Thymus (tissue), 11 donors: Measurements from ENCODE around the gene SNRNP40. TPM values are rescaled to one million over a fixed set of nuclear protein-coding genes. Genes with fewer than 3 reads are reported as not detected.

ENCODE experiments used
- DNase-seq, 9 donors: peaks; one replicate each; pipeline ENCODE4 v3.0.0-alpha.2; 2013; ENCODE audit warnings: low spot score in 9 of 9, low read depth in 6 of 9, missing footprints in 1 of 9
- H3K27ac ChIP-seq, 2 donors: one replicate each; pipeline ENCODE4 v1.5.1; 2013; ENCODE audit warnings: control low read depth in 1 of 2, low read depth in 1 of 2, low read length in 1 of 2, mild to moderate bottlenecking in 1 of 2, moderate library complexity in 1 of 2
- H3K27me3 ChIP-seq, 2 donors: one replicate each; pipeline ENCODE4 v1.5.1; 2013; ENCODE audit warnings: low read length in 1 of 2; ENCODE audit not compliant: control insufficient read depth in 2 of 2, insufficient read depth in 1 of 2
- H3K36me3 ChIP-seq, 2 donors: one replicate each; pipeline ENCODE4 v1.5.1; 2013; ENCODE audit warnings: low read length in 1 of 2, mild to moderate bottlenecking in 1 of 2, moderate library complexity in 1 of 2; ENCODE audit not compliant: control insufficient read depth in 2 of 2, insufficient read depth in 2 of 2
- H3K4me1 ChIP-seq, 2 donors: one replicate each; pipeline ENCODE4 v1.5.1; 2013; ENCODE audit warnings: low read length in 2 of 2; ENCODE audit not compliant: control insufficient read depth in 2 of 2, insufficient read depth in 2 of 2
- H3K4me3 ChIP-seq, 2 donors: one replicate each; pipeline ENCODE4 v1.5.1; 2013; ENCODE audit warnings: low read length in 2 of 2, control low read depth in 1 of 2, mild to moderate bottlenecking in 1 of 2
- H3K9me3 ChIP-seq, 2 donors: one replicate each; pipeline ENCODE4 v1.5.1; 2013; ENCODE audit warnings: low read length in 1 of 2, mild to moderate bottlenecking in 1 of 2; ENCODE audit not compliant: control insufficient read depth in 2 of 2, insufficient read depth in 1 of 2
- WGBS: extraction: QIAGEN DNeasy Blood & Tissue Kit; methylation state at CpG from one replicate; pipeline ENCODE4 v1.1.7; 2013; 5-methylcytosine and 5-hydroxymethylcytosine counted together
- polyA plus RNA-seq: library from polyadenylated mRNA; stranded (reverse); fragments of 200-250 nt; gene quantifications from one replicate; pipeline ENCODE4 v1.2.3, GENCODE V29; 2013
- total RNA-seq: library from RNA; stranded (reverse); fragments of 120-200 nt; gene quantifications from one replicate; pipeline ENCODE4 v1.2.4, GENCODE V29; 2013
- donor health status: healthy.

SNRNP40 gene
- total and polyA plus RNA-seq, 2 donors, result 36.8 to 122 TPM

DNA sequence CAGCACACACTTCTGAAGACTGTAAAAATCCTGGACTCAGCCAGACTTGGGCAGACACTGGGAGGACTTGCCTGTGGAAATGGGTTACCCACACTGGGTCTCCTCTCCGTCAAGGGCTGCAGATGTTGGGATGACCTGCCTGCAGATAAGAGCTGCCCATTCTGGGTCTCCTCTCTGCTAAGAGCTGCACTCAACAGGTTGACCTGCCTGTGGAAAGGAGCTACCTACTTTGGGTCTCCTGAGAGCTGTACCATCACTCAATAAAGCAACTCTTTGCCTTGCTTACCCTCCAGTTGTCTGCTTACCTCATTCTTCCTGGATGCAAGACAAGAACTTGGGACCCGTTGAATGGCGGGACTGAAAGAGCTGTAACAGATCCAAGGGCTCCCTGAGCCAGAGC, 28.4 kb upstream of the SNRNP40 start:
- Histone ChIP-seq H3K4me3 (no peak overlapping the region), H3K4me1 (no peaks in the 10 kb centered on the region), H3K9me3 (no peaks in the 10 kb centered on the region), H3K36me3 (peaks cover 7 to 9% of the 10 kb centered on the region in 2 donors), H3K27me3 (no peaks in the 10 kb centered on the region), H3K27ac (no peak overlapping the region)
- WGBS, result over 99% methylated on average over 3 of the region's 3 CpGs
- DNase-seq, result no peak

DNA sequence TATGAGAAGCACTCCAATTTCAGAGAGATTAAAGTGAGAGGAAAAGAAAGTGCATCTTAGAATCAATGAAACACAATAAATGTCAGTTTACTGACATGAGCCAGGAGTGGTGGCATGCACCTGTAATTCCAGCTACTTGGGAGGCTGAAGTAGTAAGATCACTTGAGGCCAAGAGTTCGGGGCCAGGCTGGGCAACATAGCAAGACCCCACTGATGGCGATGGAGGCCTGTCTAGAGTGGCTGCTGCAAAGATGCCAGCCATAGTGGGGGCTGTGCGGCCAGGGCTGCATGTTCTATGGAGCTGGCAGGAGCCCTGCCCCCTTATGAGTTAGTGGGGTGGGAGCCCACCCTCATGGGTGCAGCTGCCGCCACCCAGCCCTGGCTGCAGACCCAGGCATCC, 27.5 kb upstream of the SNRNP40 start:
- WGBS, result 98% methylated on average over 4 of the region's 4 CpGs
- Histone ChIP-seq H3K27ac (no peak overlapping the region), H3K27me3 (no peaks in the 10 kb centered on the region), H3K36me3 (peaks cover 7 to 9% of the 10 kb centered on the region in 2 donors), H3K4me1 (no peaks in the 10 kb centered on the region), H3K4me3 (no peak overlapping the region), H3K9me3 (no peaks in the 10 kb centered on the region)
- DNase-seq, result no peak

DNA sequence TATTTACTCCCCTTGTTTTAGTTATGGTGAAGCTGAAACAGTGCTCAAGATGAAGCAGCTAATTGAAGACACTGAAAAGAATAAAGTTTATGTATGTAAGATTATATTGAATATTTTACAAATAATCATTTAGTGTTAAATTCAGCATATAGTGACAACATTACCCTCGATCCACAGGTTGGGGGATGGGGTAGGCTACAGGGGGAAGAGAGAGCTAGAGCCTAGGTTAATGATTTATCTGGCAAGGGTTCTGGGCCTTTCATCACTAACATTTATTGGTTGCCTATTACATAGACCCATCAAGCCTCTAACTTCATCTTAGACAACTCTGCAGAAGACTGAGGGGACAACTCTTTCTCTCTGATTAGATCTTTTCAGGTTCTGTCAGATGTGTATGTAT, 21.6 kb upstream of the SNRNP40 start:
- DNase-seq, result no peak
- 94% methylated on average over 1 of the region's 1 CpG for WGBS
- Histone ChIP-seq H3K4me3 (no peak overlapping the region), H3K27ac (no peak overlapping the region), H3K36me3 (peaks cover 3 to 11% of the 10 kb centered on the region in 2 donors), H3K9me3 (no peaks in the 10 kb centered on the region), H3K27me3 (no peaks in the 10 kb centered on the region), H3K4me1 (no peaks in the 10 kb centered on the region)

DNA sequence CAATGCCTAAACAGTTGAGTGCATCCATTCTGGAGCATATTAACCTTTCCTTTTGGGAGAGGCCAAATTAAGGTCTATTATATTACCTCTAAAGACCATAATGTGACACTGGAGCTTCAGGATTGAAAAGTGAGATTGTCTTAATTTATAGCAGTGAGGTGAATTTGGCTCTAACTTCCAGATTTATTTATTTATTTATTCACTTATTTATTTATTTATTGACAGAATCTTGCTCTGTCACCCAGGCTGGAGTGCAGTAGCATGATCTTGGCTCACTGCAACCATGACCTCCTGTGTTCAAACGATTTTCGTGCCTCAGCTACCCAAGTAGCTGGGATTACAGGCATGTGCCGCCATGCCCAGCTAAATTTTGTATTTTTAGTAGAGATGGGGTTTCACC, 19.3 kb upstream of the SNRNP40 start:
- H3K4me1 ChIP-seq, result no peaks in the 10 kb centered on the region
- H3K36me3 ChIP-seq, result peaks cover 17 to 22% of the 10 kb centered on the region in 2 donors
- DNase-seq, result no peak
- H3K27me3 ChIP-seq, result no peaks in the 10 kb centered on the region
- H3K27ac ChIP-seq, result no peak overlapping the region
- no peak overlapping the region for H3K4me3 ChIP-seq
- WGBS, result 97% methylated on average over 3 of the region's 3 CpGs
- no peaks in the 10 kb centered on the region for H3K9me3 ChIP-seq

DNA sequence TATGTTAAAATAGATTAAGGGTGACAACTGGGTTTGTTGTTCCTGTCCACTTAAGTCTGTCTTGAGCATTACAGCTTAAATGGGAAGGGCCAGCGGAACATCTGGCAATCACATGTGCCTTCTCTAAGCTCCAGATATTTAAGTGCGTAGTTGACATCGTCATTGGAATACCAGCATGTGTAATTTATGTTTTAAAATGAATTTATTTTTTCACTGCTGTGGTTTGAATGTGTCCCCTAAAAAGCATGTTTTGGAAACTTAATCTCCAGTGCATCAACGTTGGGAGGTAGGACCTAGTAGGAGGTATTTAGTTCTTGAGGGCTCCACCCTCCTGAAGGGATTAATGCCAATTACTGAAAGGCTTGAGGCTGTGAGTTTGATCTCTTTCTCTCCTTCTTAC, 13.6 kb upstream of the SNRNP40 start:
- Histone ChIP-seq H3K27ac (no peak overlapping the region), H3K36me3 (peaks cover 24 to 29% of the 10 kb centered on the region in 2 donors), H3K9me3 (no peaks in the 10 kb centered on the region), H3K4me3 (no peak overlapping the region), H3K4me1 (no peaks in the 10 kb centered on the region), H3K27me3 (no peaks in the 10 kb centered on the region)
- no peak for DNase-seq
- WGBS, result 97% methylated on average over 4 of the region's 4 CpGs

DNA sequence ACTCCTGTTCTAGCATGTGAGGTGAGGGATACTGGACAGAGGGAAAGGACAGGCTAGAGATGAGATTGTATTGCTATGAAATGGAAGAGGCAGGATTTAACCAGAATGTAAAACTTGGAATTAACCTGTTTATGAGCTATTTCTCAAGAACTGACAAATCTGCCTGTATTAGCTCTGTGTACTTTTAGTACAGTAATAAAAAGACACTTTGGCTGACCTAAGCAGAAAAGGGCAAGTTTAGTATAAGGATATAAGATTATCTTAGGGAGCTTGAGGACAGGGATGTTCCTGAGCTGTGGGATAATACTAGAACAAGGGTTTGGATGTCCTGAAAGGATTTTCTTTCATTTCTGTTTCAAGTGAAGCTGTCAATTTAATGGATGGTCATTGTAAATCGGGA, 11.4 kb upstream of the SNRNP40 start:
- H3K27ac ChIP-seq, result no peak overlapping the region
- no peaks in the 10 kb centered on the region for H3K27me3 ChIP-seq
- DNase-seq, result no peak
- H3K4me3 ChIP-seq, result no peak overlapping the region
- H3K36me3 ChIP-seq, result peaks cover 20 to 29% of the 10 kb centered on the region in 2 donors
- no peaks in the 10 kb centered on the region for H3K9me3 ChIP-seq
- H3K4me1 ChIP-seq, result no peaks in the 10 kb centered on the region
- WGBS, result 46% methylated on average over 1 of the region's 1 CpG

DNA sequence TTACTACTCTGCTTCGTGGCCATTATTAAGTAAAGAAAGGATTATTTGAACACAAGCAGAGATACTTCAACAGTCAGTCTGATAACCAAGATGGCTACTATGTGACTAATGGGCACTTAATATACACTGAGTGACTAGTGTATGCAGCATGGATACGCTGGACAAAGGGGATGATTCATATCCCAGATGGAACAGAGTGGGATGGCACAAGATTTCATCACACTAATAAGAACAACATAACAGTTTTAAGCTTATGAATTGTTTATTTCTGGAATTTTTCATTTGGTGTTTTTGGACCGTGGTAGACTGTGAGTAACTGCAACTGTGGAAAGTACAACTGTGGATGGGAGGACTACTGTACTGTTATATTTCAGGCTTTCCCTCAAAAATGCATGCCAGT, 9.7 kb upstream of the SNRNP40 start:
- Histone ChIP-seq H3K4me3 (no peak overlapping the region), H3K27ac (no peak overlapping the region), H3K9me3 (no peaks in the 10 kb centered on the region), H3K36me3 (peaks cover 14 to 18% of the 10 kb centered on the region in 2 donors), H3K27me3 (no peaks in the 10 kb centered on the region), H3K4me1 (no peaks in the 10 kb centered on the region)
- WGBS, result 99% methylated on average over 3 of the region's 3 CpGs
- no peak for DNase-seq

DNA sequence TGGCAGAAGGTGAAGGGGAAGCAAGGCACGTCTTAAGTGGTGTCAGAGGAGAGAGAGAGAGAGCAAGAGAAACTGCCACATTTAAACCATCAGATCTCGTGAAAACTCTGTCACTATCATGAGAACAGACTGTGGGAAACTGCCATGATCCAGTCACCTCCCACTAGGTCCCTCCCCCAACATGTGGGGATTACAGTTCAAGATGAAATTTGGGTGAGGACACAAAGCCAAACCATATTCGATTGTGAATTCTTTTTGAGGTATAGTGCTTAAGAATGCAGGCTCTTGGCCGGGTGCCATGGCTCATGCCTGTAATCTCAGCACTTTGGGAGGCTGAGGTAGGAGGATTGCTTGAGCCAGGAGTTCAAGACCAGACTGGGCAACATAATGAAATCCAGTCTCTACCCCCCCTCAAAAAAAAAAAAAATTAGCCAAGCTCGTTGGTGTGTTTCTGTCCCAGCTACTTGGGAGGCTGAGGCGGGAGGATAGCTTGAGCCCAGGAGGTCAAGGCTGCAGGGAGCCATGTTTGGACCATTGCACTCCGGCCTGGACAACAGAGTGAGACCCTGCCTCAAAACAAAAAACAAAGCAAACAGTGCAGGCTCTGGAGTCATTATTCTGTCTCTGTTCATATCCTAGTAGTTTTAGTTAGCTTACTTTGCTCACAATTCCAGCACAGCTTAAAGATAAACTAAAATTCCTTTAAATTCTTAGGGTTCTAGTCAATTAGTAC, 6.3 kb upstream of the SNRNP40 start:
- no peak for DNase-seq
- Histone ChIP-seq H3K4me1 (peaks cover 2 to 7% of the 10 kb centered on the region in 2 donors), H3K36me3 (peaks cover 3 to 4% of the 10 kb centered on the region in 2 donors), H3K9me3 (no peaks in the 10 kb centered on the region), H3K4me3 (no peak overlapping the region), H3K27ac (no peak overlapping the region), H3K27me3 (no peaks in the 10 kb centered on the region)
- 96% methylated on average over 7 of the region's 7 CpGs for WGBS

DNA sequence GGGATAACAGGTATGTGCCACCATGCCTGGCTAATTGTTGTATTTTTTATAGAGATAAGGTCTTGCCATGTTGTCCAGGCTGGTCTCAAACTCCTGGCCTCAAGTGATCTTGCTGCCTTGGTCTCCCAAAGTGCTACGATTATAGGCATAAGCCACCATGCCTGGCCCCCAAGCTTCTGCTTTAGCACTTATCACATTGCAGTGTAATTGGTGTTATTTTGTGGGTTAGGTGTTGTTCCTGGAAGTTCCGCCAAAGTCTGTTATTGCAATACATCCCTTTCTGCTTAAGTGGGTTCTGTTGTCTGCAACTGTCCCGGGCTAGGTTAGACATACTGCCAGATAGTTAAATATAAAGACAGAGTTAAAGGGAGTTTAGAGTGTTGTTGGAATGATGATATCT, 3.6 kb upstream of the SNRNP40 start:
- 96% methylated on average over 3 of the region's 3 CpGs for WGBS
- no peak overlapping the region for H3K27ac ChIP-seq

More for the DNA sequence above, 3.6 kb upstream of the SNRNP40 start:
- no peak for DNase-seq
- Histone ChIP-seq H3K9me3 (no peaks in the 10 kb centered on the region), H3K4me3 (no peak overlapping the region), H3K4me1 (peaks cover 9 to 19% of the 10 kb centered on the region in 2 donors), H3K36me3 (peaks cover 0 to 3% of the 10 kb centered on the region in 2 donors), H3K27me3 (no peaks in the 10 kb centered on the region)
